ENCODE measurements around the gene DNAJC5G.

DNA sequence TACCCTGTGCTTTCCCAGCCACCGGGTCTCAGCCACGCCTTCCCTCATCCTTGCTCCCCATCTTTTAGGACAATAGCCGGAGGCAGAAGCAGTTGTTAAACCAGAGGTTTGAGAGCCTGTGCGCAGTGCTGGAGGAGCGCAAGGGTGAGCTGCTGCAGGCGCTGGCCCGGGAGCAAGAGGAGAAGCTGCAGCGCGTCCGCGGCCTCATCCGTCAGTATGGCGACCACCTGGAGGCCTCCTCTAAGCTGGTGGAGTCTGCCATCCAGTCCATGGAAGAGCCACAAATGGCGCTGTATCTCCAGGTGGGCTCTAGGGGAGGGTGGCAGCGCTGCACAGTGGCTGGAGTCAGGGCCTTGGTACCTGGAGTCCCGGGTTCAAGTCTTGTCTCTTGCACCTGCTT, 30.3 kb downstream of the DNAJC5G start:
- TF ChIP-seq RAD21 (CRISPR knock-in tag; IDR thresholded peaks at IDR 0.05) = no peak
- no peak for TF ChIP-seq PRPF4 (IDR thresholded peaks at IDR 0.05; ENCODE audit: low read depth, low read length, poor library complexity, severe bottlenecking)
- TF ChIP-seq, protein P1, sequence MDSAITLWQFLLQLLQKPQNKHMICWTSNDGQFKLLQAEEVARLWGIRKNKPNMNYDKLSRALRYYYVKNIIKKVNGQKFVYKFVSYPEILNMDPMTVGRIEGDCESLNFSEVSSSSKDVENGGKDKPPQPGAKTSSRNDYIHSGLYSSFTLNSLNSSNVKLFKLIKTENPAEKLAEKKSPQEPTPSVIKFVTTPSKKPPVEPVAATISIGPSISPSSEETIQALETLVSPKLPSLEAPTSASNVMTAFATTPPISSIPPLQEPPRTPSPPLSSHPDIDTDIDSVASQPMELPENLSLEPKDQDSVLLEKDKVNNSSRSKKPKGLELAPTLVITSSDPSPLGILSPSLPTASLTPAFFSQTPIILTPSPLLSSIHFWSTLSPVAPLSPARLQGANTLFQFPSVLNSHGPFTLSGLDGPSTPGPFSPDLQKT (CRISPR knock-in tag; IDR thresholded peaks at IDR 0.05; ENCODE audit: borderline replicate concordance) = no peak
- TF ChIP-seq, protein P2, sequence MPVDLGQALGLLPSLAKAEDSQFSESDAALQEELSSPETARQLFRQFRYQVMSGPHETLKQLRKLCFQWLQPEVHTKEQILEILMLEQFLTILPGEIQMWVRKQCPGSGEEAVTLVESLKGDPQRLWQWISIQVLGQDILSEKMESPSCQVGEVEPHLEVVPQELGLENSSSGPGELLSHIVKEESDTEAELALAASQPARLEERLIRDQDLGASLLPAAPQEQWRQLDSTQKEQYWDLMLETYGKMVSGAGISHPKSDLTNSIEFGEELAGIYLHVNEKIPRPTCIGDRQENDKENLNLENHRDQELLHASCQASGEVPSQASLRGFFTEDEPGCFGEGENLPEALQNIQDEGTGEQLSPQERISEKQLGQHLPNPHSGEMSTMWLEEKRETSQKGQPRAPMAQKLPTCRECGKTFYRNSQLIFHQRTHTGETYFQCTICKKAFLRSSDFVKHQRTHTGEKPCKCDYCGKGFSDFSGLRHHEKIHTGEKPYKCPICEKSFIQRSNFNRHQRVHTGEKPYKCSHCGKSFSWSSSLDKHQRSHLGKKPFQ (CRISPR knock-in tag; IDR thresholded peaks at IDR 0.05; ENCODE audit: insufficient replicate concordance) = no peak
- TF ChIP-seq, protein P3, sequence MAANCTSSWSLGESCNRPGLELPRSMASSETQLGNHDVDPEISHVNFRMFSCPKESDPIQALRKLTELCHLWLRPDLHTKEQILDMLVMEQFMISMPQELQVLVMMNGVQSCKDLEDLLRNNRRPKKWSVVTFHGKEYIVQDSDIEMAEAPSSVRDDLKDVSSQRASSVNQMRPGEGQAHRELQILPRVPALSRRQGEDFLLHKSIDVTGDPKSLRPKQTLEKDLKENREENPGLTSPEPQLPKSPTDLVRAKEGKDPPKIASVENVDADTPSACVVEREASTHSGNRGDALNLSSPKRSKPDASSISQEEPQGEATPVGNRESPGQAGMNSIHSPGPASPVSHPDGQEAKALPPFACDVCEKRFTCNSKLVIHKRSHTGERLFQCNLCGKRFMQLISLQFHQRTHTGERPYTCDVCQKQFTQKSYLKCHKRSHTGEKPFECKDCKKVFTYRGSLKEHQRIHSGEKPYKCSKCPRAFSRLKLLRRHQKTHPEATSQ (CRISPR knock-in tag; IDR thresholded peaks at IDR 0.05; ENCODE audit: borderline replicate concordance) = no peak
